ENCODE results near the gene GPRC5C. TPM values are rescaled to one million over a fixed set of nuclear protein-coding genes. Genes with fewer than 3 reads are reported as not detected.

The GPRC5C gene
- total and polyA plus RNA-seq, 9 of the 15 experiments (the other 6 are each of a cell fraction or from before 2014, with no cell fraction given) = 0.28 to 9.0 (median 4.1) TPM

DNA sequence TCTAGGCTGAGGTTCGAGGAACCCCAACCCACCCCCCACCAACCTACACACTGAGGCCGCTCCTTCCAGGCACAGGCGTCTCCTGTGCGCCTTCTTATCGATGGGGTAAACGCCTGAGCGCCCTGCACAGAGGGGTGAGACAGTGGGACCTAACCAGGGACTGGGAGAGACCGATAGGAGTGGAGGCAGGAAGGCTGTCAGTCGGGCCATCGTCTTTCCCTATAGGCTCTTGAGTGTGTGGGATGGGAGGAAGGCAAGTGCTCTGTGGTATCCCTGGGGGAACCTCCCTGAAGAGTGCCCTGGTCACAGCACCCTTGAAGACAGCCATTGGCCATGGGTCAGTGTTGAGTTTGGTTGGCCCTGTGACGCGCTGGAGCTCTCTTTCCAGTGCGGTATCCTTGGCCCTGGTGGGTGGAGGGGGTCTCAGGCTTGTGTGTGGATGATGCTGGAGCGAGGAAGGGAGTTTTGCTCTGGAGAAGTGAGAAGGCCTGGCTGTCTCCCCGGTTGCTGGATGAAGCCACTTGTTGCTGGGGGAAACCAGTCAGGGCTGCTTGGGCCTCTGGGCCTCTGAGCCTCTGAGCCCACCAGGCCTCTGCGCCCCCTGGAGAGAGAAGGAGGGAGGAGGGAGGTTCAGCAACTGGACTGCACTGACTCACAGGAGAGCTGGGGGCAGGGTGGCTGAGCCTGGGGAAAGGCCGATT is 1.7 kb downstream of the GPRC5C start (continued):
- TF ChIP-seq, protein P1, sequence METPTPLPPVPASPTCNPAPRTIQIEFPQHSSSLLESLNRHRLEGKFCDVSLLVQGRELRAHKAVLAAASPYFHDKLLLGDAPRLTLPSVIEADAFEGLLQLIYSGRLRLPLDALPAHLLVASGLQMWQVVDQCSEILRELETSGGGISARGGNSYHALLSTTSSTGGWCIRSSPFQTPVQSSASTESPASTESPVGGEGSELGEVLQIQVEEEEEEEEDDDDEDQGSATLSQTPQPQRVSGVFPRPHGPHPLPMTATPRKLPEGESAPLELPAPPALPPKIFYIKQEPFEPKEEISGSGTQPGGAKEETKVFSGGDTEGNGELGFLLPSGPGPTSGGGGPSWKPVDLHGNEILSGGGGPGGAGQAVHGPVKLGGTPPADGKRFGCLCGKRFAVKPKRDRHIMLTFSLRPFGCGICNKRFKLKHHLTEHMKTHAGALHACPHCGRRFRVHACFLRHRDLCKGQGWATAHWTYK (CRISPR knock-in tag; IDR thresholded peaks at IDR 0.05) = no peak
- TF ChIP-seq, protein P2, sequence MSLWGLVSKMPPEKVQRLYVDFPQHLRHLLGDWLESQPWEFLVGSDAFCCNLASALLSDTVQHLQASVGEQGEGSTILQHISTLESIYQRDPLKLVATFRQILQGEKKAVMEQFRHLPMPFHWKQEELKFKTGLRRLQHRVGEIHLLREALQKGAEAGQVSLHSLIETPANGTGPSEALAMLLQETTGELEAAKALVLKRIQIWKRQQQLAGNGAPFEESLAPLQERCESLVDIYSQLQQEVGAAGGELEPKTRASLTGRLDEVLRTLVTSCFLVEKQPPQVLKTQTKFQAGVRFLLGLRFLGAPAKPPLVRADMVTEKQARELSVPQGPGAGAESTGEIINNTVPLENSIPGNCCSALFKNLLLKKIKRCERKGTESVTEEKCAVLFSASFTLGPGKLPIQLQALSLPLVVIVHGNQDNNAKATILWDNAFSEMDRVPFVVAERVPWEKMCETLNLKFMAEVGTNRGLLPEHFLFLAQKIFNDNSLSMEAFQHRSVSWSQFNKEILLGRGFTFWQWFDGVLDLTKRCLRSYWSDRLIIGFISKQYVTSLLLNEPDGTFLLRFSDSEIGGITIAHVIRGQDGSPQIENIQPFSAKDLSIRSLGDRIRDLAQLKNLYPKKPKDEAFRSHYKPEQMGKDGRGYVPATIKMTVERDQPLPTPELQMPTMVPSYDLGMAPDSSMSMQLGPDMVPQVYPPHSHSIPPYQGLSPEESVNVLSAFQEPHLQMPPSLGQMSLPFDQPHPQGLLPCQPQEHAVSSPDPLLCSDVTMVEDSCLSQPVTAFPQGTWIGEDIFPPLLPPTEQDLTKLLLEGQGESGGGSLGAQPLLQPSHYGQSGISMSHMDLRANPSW (CRISPR knock-in tag; IDR thresholded peaks at IDR 0.05) = no peak
- TF ChIP-seq SOX6 (IDR thresholded peaks at IDR 0.05) = no peak
- TF ChIP-seq HNRNPH1 (optimal IDR thresholded peaks at IDR 0.05; ENCODE audit: low read depth, low read length) = no peak
- no peak for TF ChIP-seq PCBP2 (IDR thresholded peaks at IDR 0.05; ENCODE audit: low read depth, low read length, poor library complexity, severe bottlenecking)
- no peak for TF ChIP-seq WHSC1 (IDR thresholded peaks at IDR 0.05; ENCODE audit: low read length)
- no peak for TF ChIP-seq HDAC3 (IDR thresholded peaks at IDR 0.05; ENCODE audit: borderline replicate concordance, partially characterized antibody)
- TF ChIP-seq FOXM1 (IDR thresholded peaks at IDR 0.05; ENCODE audit: low read depth) = no peak
- no peak for TF ChIP-seq FOXM1 (CRISPR knock-in tag; IDR thresholded peaks at IDR 0.05; ENCODE audit: low read depth)
- TF ChIP-seq, protein P3, sequence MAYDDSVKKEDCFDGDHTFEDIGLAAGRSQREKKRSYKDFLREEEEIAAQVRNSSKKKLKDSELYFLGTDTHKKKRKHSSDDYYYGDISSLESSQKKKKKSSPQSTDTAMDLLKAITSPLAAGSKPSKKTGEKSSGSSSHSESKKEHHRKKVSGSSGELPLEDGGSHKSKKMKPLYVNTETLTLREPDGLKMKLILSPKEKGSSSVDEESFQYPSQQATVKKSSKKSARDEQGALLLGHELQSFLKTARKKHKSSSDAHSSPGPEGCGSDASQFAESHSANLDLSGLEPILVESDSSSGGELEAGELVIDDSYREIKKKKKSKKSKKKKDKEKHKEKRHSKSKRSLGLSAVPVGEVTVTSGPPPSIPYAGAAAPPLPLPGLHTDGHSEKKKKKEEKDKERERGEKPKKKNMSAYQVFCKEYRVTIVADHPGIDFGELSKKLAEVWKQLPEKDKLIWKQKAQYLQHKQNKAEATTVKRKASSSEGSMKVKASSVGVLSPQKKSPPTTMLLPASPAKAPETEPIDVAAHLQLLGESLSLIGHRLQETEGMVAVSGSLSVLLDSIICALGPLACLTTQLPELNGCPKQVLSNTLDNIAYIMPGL (CRISPR knock-in tag; IDR thresholded peaks at IDR 0.05) = no peak
- TF ChIP-seq ZNF224 (CRISPR knock-in tag; IDR thresholded peaks at IDR 0.05) = no peak
- TF ChIP-seq, protein P4, sequence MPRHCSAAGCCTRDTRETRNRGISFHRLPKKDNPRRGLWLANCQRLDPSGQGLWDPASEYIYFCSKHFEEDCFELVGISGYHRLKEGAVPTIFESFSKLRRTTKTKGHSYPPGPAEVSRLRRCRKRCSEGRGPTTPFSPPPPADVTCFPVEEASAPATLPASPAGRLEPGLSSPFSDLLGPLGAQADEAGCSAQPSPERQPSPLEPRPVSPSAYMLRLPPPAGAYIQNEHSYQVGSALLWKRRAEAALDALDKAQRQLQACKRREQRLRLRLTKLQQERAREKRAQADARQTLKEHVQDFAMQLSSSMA (CRISPR knock-in tag; IDR thresholded peaks at IDR 0.05) = no peak
- TF ChIP-seq CHCHD3 (CRISPR knock-in tag; IDR thresholded peaks at IDR 0.05) = no peak
- TF ChIP-seq RFX7 (CRISPR knock-in tag; IDR thresholded peaks at IDR 0.05) = no peak
- TF ChIP-seq TCF3 (CRISPR knock-in tag; IDR thresholded peaks at IDR 0.05) = peak; percentile 44; the same call in 1 of the 2 replicates
- TF ChIP-seq RBM34 (IDR thresholded peaks at IDR 0.05; ENCODE audit: borderline replicate concordance, insufficient read depth, low read length) = no peak
- TF ChIP-seq, protein P5, sequence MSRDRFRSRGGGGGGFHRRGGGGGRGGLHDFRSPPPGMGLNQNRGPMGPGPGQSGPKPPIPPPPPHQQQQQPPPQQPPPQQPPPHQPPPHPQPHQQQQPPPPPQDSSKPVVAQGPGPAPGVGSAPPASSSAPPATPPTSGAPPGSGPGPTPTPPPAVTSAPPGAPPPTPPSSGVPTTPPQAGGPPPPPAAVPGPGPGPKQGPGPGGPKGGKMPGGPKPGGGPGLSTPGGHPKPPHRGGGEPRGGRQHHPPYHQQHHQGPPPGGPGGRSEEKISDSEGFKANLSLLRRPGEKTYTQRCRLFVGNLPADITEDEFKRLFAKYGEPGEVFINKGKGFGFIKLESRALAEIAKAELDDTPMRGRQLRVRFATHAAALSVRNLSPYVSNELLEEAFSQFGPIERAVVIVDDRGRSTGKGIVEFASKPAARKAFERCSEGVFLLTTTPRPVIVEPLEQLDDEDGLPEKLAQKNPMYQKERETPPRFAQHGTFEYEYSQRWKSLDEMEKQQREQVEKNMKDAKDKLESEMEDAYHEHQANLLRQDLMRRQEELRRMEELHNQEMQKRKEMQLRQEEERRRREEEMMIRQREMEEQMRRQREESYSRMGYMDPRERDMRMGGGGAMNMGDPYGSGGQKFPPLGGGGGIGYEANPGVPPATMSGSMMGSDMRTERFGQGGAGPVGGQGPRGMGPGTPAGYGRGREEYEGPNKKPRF (IDR thresholded peaks at IDR 0.05; ENCODE audit: low read depth, low read length) = no peak
- TF ChIP-seq NFE2 (IDR thresholded peaks at IDR 0.05; ENCODE audit: low read depth) = no peak
- TF ChIP-seq, protein P6, sequence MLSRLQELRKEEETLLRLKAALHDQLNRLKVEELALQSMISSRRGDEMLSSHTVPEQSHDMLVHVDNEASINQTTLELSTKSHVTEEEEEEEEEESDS (CRISPR knock-in tag; IDR thresholded peaks at IDR 0.05) = no peak
- TF ChIP-seq ZC3H8 (IDR thresholded peaks at IDR 0.05) = no peak
- no peak for TF ChIP-seq SLC30A9 (CRISPR knock-in tag; IDR thresholded peaks at IDR 0.05)
